NT2/D1 (cell line): ENCODE data around the gene RWDD2A.

Experiments used
- SUZ12 ChIP-seq: IDR thresholded peaks from 2 replicates; pipeline ENCODE4 v1.6.1; 2011; ENCODE audit not compliant: insufficient read length, insufficient read depth; ENCODE audit errors: extremely low read depth
- YY1 ChIP-seq: IDR thresholded peaks from 2 replicates; pipeline ENCODE4 v1.6.1; 2011; ENCODE audit not compliant: insufficient read length, insufficient read depth
- ZNF274 ChIP-seq: IDR thresholded peaks from 2 replicates; pipeline ENCODE4 v1.6.1; 2011; ENCODE audit warnings: mild to moderate bottlenecking, low read depth, low read length

DNA sequence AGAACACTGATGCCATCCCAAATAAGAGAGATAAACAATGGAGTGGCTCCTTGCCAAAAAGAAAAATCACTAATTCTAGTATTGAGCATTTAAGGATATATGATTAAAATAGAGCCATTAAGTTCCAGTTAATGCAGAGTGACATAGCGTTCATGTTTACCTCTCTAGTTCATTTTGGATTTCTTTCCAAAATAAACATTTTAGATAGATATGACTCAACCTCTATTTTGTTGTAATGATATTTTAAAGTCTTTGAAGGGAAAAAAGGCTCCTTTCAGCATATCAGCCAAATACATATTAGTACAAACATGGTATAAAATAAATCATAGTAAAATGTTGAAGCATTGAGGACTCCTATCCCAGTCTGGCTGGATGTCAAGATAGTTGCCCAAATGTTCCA lies 33.4 kb downstream of the RWDD2A start:
- TF ChIP-seq ZNF274 (no peak), YY1 (no peak), SUZ12 (no peak)
